GM21528 (cell line): ENCODE data around the gene DDIT3.
"Not testable (repeated sequence)": the region's sequence is repeated elsewhere in the genome, so short reads cannot be mapped to it uniquely, and the experiment has no call there.

Experiments used
- ATAC-seq: cut with Tn5 transposase; IDR thresholded peaks from one replicate; pipeline ENCODE4 v1.9.1; 2021; ENCODE audit warnings: mild to moderate bottlenecking, moderate library complexity; ENCODE audit not compliant: unreplicated experiment, low FRiP score

DDIT3 gene

GRCh38 chr12:57520053-57520818 is at the start of gene DDIT3:
DDIT3 (minus strand) TSS chr12:57520514; CDS start chr12:57517406, 3,108 bp downstream.
- peak; percentile 52 for ATAC-seq

GRCh38 chr12:57569858-57570257 is 49.5 kb upstream of the DDIT3 start:
- ATAC-seq: no peak

GRCh38 chr12:57568838-57569237 is 48.5 kb upstream of the DDIT3 start:
- ATAC-seq: no peak

GRCh38 chr12:57564178-57564740 is 43.9 kb upstream of the DDIT3 start:
- ATAC-seq: no peak

- no peak for ATAC-seq
These were observed 43.0 kb upstream of the DDIT3 start for GRCh38 chr12:57563358-57563757.

GRCh38 chr12:57561117-57561516 is 40.8 kb upstream of the DDIT3 start:
- not testable (repeated sequence) for ATAC-seq

- ATAC-seq: no peak
These were observed 40.2 kb upstream of the DDIT3 start for GRCh38 chr12:57560516-57560915.

GRCh38 chr12:57558864-57559263 is 38.5 kb upstream of the DDIT3 start:
- ATAC-seq: no peak

GRCh38 chr12:57554897-57555296 is 34.6 kb upstream of the DDIT3 start:
- ATAC-seq: no peak

GRCh38 chr12:57554453-57554852 is 34.1 kb upstream of the DDIT3 start:
- no peak for ATAC-seq

- ATAC-seq: no peak
These were observed 33.3 kb upstream of the DDIT3 start for GRCh38 chr12:57553343-57554202.

- ATAC-seq: no peak
These were observed 32.6 kb upstream of the DDIT3 start for GRCh38 chr12:57552835-57553313.

GRCh38 chr12:57552306-57552651 is 32.0 kb upstream of the DDIT3 start:
- ATAC-seq: no peak

- no peak for ATAC-seq
These were observed 31.5 kb upstream of the DDIT3 start for GRCh38 chr12:57551637-57552305.

GRCh38 chr12:57550641-57551549 is 30.6 kb upstream of the DDIT3 start:
- ATAC-seq: no peak

GRCh38 chr12:57549909-57550640 is 29.8 kb upstream of the DDIT3 start, which contains the start of gene KIF5A:
KIF5A (plus strand) TSS chr12:57550044; CDS start chr12:57550272, 228 bp downstream.
- ATAC-seq: no peak

GRCh38 chr12:57549203-57549908 is 29.0 kb upstream of the DDIT3 start:
- ATAC-seq: no peak

GRCh38 chr12:57548488-57548887 is 28.2 kb upstream of the DDIT3 start:
- ATAC-seq: no peak
